WTC11 (cell line): ENCODE data around the gene OAT. TPM values are rescaled to one million over a fixed set of nuclear protein-coding genes. Genes with fewer than 3 reads are reported as not detected.

ENCODE experiments used
- ATAC-seq: fragments of 200-7000 bp; cut with Tn5 transposase; 2 replicates; pipeline ENCODE4 v1.10.0; 2021; ENCODE audit warnings: mild to moderate bottlenecking, moderate library complexity
- CTCF ChIA-PET: fragments of 300-600 bp; sonication (Branson Sonifier 250); formaldehyde crosslinking; loops from one replicate; lab custom pipeline; 2021; ENCODE audit warnings: antibody characterized with exemption; lab: Charles Lee
- POLR2A ChIA-PET: fragments of 350-600 bp; sonication (Branson Sonifier 250); formaldehyde crosslinking; loops from one replicate; lab custom pipeline; 2021; ENCODE audit warnings: antibody characterized with exemption; lab: Charles Lee
- DNase-seq: peaks from one replicate; pipeline ENCODE4 v3.0.0; 2021; ENCODE audit warnings: low spot score
- H3K27ac Mint-ChIP-seq: 2 replicates; pipeline ENCODE4 v1.8.0; 2021; ENCODE audit warnings: mixed read lengths
- H3K27me3 Mint-ChIP-seq: 2 replicates; pipeline ENCODE4 v1.8.0; 2021; ENCODE audit warnings: low read depth, mild to moderate bottlenecking, moderate library complexity, mixed read lengths
- H3K36me3 Mint-ChIP-seq: 2 replicates; pipeline ENCODE4 v1.8.0; 2021; ENCODE audit warnings: mixed read lengths
- H3K4me1 Mint-ChIP-seq: 2 replicates; pipeline ENCODE4 v1.8.0; 2022; ENCODE audit warnings: mixed read lengths
- H3K4me3 Mint-ChIP-seq: 2 replicates; pipeline ENCODE4 v1.8.0; 2021; ENCODE audit warnings: mild to moderate bottlenecking, moderate library complexity, mixed read lengths
- H3K9me3 Mint-ChIP-seq: 2 replicates; pipeline ENCODE4 v1.8.0; 2021; ENCODE audit warnings: mixed read lengths
- AFF4 ChIP-seq: sonication (generic); formaldehyde crosslinking; IDR thresholded peaks from 2 replicates; pipeline ENCODE4 v1.8.1; 2023; ENCODE audit warnings: mild to moderate bottlenecking, missing genetic modification reagents, borderline replicate concordance
- E2F1 ChIP-seq: sonication (generic); formaldehyde crosslinking; IDR thresholded peaks from 2 replicates; pipeline ENCODE4 v1.8.0; 2022; ENCODE audit warnings: mild to moderate bottlenecking, missing genetic modification reagents
- ERG ChIP-seq: fragments of 250-450 bp; sonication (Bioruptor Pico); IDR thresholded peaks from 2 replicates; pipeline ENCODE4 v1.8.0; 2021; ENCODE audit warnings: mild to moderate bottlenecking
- HMGA2 ChIP-seq: fragments of 250-450 bp; sonication (Bioruptor Pico); IDR thresholded peaks from 2 replicates; pipeline ENCODE4 v1.4.0; 2021; ENCODE audit warnings: mild to moderate bottlenecking, moderate library complexity
- JAZF1 ChIP-seq: fragments of 250-450 bp; sonication (Bioruptor Pico); IDR thresholded peaks from 2 replicates; pipeline ENCODE4 v1.9.0; 2021; ENCODE audit warnings: moderate library complexity, mild to moderate bottlenecking, inconsistent platforms
- MYBL2 ChIP-seq: sonication (generic); formaldehyde crosslinking; IDR thresholded peaks from 2 replicates; pipeline ENCODE4 v1.8.1; 2023; ENCODE audit warnings: mild to moderate bottlenecking, moderate library complexity, missing genetic modification reagents
- NFE2L1 ChIP-seq: sonication (generic); formaldehyde crosslinking; IDR thresholded peaks from 2 replicates; pipeline ENCODE4 v1.8.1; 2023; ENCODE audit warnings: missing genetic modification reagents
- SMAD4 ChIP-seq: sonication (generic); formaldehyde crosslinking; IDR thresholded peaks from 2 replicates; pipeline ENCODE4 v1.8.0; 2022; ENCODE audit warnings: mild to moderate bottlenecking, missing genetic modification reagents
- SP1 ChIP-seq: sonication (generic); formaldehyde crosslinking; conservative IDR thresholded peaks from 2 replicates; pipeline ENCODE4 v1.8.1; 2022; ENCODE audit warnings: missing genetic modification reagents
- TEAD1 ChIP-seq: sonication (generic); formaldehyde crosslinking; IDR thresholded peaks from 2 replicates; pipeline ENCODE4 v1.8.0; 2022; ENCODE audit warnings: mild to moderate bottlenecking, missing genetic modification reagents
- TEAD4 ChIP-seq: sonication (generic); formaldehyde crosslinking; IDR thresholded peaks from 2 replicates; pipeline ENCODE4 v1.8.0; 2022; ENCODE audit warnings: mild to moderate bottlenecking, missing genetic modification reagents
- ZNF219 ChIP-seq: sonication (generic); formaldehyde crosslinking; IDR thresholded peaks from 2 replicates; pipeline ENCODE4 v1.8.0; 2023; ENCODE audit warnings: missing genetic modification reagents, mild to moderate bottlenecking, borderline replicate concordance
- ZNF317 ChIP-seq: sonication (generic); formaldehyde crosslinking; IDR thresholded peaks from 2 replicates; pipeline ENCODE4 v1.8.1; 2023; ENCODE audit warnings: low read depth, mild to moderate bottlenecking, moderate library complexity, missing genetic modification reagents, borderline replicate concordance
- ZNF423 ChIP-seq: fragments of 250-450 bp; sonication (Bioruptor Pico); IDR thresholded peaks from 2 replicates; pipeline ENCODE4 v2.1.2; 2022; ENCODE audit warnings: mild to moderate bottlenecking, moderate library complexity
- ZNF425 ChIP-seq: fragments of 250-450 bp; sonication (Bioruptor Pico); conservative IDR thresholded peaks from 2 replicates; pipeline ENCODE4 v1.9.0; 2021; ENCODE audit warnings: mild to moderate bottlenecking
- total RNA-seq: library from RNA; stranded (reverse); gene quantifications from 3 replicates; pipeline ENCODE4 v1.2.3, GENCODE V29; 2021

Gene OAT
- total RNA-seq, 1 experiment from 2014 or later, result 117 TPM

- H3K4me1 Mint-ChIP-seq, result peaks cover 83% of the 10 kb centered on the region
- no peak for DNase-seq
- POLR2A ChIA-PET, result interaction anchor here (1.0 to 1.1 kb wide), 2 partner anchors 21 to 194 kb away, joined by 3 read pairs; no protein-coding TSS in a partner anchor
- TF ChIP-seq MYBL2 (no peak), TEAD1 (CRISPR knock-in tag) (peak; percentile 37; the same call in 1 of the 2 replicates)
- TF ChIP-seq, all 79 proteins: peak for 1
- CTCF ChIA-PET, result interaction anchor here (0.7 to 2.3 kb wide), 5 partner anchors 10 to 86 kb away, joined by 3 to 6 read pairs (median 4); no protein-coding TSS in a partner anchor
- peaks cover 32% of the 10 kb centered on the region for H3K27me3 Mint-ChIP-seq
- H3K27ac Mint-ChIP-seq, result peak overlapping the region; percentile 73
- H3K36me3 Mint-ChIP-seq, result no peaks in the 10 kb centered on the region
- ATAC-seq, result peak; percentile 15
- no peaks in the 10 kb centered on the region for H3K9me3 Mint-ChIP-seq
- H3K4me3 Mint-ChIP-seq, result peak overlapping the region; percentile 17
Observed at GRCh38 chr10:124453960-124454610, 35.4 kb upstream of the OAT start.

- no peak for DNase-seq
- TF ChIP-seq ZNF219 (no peak), NFE2L1 (CRISPR knock-in tag) (peak; percentile 79), HMGA2 (CRISPR knock-in tag) (no peak), SMAD4 (CRISPR knock-in tag) (no peak), E2F1 (CRISPR knock-in tag) (no peak), ZNF423 (CRISPR knock-in tag) (no peak), JAZF1 (no peak), ZNF425 (CRISPR knock-in tag) (no peak), AFF4 (CRISPR knock-in tag) (no peak), ERG (CRISPR knock-in tag) (no peak), TEAD4 (CRISPR knock-in tag) (no peak), SP1 (CRISPR knock-in tag) (0 out of 2 replicates have a peak, but pooled peaks have one; percentile 31), ZNF317 (no peak)
- CTCF ChIA-PET, result interaction anchor here (0.5 to 2.5 kb wide), 4 partner anchors 10 to 525 kb away, joined by 3 to 17 read pairs (median 4); partner anchors contain the start of gene LHPP
- no peaks in the 10 kb centered on the region for H3K9me3 Mint-ChIP-seq
- H3K4me3 Mint-ChIP-seq, result peak overlapping the region; percentile 80
- H3K36me3 Mint-ChIP-seq, result no peaks in the 10 kb centered on the region
- peak overlapping the region; percentile 89 for H3K27ac Mint-ChIP-seq
- POLR2A ChIA-PET, result no interaction called here
- ATAC-seq, result peak; percentile 17
- H3K27me3 Mint-ChIP-seq, result peaks cover 54% of the 10 kb centered on the region
- peaks cover 69% of the 10 kb centered on the region for H3K4me1 Mint-ChIP-seq
Observed at GRCh38 chr10:124451276-124451675, 32.6 kb upstream of the OAT start.
